ENCODE data around the gene NCF4. TPM values are rescaled to one million over a fixed set of nuclear protein-coding genes. Genes with fewer than 3 reads are reported as not detected.

Gene NCF4
- total RNA-seq, 1 donor from 2014 or later = not detected

DNA sequence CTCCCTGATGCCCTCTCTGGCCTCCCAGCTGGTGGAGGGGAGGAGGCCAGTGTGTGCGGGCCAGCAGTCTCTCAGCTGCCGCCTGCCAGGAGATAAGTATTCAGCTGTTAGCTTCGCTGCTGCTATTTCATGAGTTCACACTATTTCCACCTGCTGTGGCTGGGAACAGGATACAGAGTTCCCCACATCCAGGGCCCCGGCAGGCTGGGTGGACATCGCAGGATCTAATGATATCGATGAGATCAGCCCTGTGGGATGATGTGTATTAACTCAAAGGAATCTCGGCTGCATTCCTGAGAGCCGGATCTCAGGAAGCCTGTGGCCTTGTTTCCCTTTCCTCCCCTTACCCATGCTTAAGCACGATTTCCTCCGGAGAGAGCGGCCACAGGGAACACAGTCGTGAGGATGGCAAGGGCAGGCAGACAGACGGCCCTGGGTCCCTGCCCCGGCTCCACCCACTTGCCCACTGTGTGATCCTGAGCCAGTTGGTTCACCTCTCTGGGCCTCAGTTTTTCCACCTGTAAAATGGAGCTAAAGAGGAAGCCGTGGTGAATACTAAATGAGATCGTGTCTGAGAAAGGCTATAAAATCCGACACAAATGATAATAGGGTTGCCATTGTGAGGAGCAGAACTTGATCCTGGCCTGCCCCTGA lies 37.5 kb upstream of the NCF4 start:
- H3K27me3 ChIP-seq (ENCODE audit: control insufficient read depth, insufficient read depth, low read length) = peaks cover 5% of the 10 kb centered on the region

DNA sequence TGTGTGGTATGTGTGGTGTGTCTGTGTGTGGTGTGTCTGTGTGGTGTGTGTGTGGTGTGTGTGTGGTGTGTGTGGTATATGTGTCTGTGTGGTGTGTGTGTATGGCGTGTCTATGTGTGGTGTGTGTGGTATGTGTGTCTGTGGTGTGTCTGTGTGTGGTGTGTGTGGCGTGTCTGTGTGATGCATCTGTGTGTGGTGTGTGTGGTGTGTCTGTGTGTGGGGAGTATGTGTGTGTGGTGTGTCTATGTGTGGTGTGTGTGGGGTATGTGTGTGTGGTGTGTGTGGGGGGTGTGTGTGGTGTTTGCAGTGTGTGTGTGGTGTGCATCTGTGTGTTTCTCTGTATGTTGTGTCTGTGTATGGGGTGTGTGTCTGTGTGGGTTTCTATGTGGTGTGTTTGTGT lies 36.2 kb upstream of the NCF4 start:
- peak; percentile 99 for FAIRE-seq
- Histone ChIP-seq H3K27me3 (ENCODE audit: control insufficient read depth, insufficient read depth, low read length) (peaks cover 2% of the 10 kb centered on the region), H3K4me3 (ENCODE audit: low read depth, low read length) (no peak overlapping the region)

More for the DNA sequence above, 37.5 kb upstream of the NCF4 start:
- DNase-seq (ENCODE audit: low read depth) (no peak), FAIRE-seq (no peak)
- Histone ChIP-seq H3K4me3 (ENCODE audit: low read depth, low read length) (no peak overlapping the region), H3K36me3 (ENCODE audit: control insufficient read depth, insufficient read depth, low read length) (no peaks in the 10 kb centered on the region)
- TF ChIP-seq, protein P1, sequence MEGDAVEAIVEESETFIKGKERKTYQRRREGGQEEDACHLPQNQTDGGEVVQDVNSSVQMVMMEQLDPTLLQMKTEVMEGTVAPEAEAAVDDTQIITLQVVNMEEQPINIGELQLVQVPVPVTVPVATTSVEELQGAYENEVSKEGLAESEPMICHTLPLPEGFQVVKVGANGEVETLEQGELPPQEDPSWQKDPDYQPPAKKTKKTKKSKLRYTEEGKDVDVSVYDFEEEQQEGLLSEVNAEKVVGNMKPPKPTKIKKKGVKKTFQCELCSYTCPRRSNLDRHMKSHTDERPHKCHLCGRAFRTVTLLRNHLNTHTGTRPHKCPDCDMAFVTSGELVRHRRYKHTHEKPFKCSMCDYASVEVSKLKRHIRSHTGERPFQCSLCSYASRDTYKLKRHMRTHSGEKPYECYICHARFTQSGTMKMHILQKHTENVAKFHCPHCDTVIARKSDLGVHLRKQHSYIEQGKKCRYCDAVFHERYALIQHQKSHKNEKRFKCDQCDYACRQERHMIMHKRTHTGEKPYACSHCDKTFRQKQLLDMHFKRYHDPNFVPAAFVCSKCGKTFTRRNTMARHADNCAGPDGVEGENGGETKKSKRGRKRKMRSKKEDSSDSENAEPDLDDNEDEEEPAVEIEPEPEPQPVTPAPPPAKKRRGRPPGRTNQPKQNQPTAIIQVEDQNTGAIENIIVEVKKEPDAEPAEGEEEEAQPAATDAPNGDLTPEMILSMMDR (IDR thresholded peaks at IDR 0.05; ENCODE audit: insufficient read depth, low read length, severe bottlenecking) = no peak

DNA sequence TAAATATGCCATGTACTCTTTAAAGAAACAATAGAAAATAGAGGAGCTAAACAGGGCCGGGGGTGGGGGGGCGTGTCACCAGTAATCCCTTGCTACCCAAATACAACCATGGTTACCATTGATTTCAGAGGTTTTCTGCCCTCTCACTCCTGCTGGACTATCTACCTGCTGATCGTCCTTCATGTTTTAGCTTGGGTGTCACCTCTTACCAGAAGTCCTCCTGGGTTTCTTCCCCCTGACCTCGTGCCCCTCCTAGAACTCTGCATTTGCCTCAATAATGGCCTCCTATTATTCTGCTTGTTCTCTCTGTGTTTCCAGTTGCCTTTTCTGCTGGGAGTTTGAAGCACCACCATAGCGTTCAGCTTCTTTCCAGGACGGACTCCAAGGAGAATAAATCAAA lies 34.5 kb upstream of the NCF4 start:
- no peaks in the 10 kb centered on the region for H3K36me3 ChIP-seq (ENCODE audit: control insufficient read depth, insufficient read depth, low read length)
- TF ChIP-seq, protein P1 (IDR thresholded peaks at IDR 0.05; ENCODE audit: insufficient read depth, low read length, severe bottlenecking) = no peak
- DNase-seq (ENCODE audit: low read depth) = no peak

More for the DNA sequence above, 36.2 kb upstream of the NCF4 start:
- H3K36me3 ChIP-seq (ENCODE audit: control insufficient read depth, insufficient read depth, low read length) = no peaks in the 10 kb centered on the region
- DNase-seq (ENCODE audit: low read depth) = no peak
- TF ChIP-seq, protein P1 (IDR thresholded peaks at IDR 0.05; ENCODE audit: insufficient read depth, low read length, severe bottlenecking) = no peak

GRCh38 chr22:36828815-36829214 lies 32.0 kb upstream of the NCF4 start:
- no peaks in the 10 kb centered on the region for H3K36me3 ChIP-seq (ENCODE audit: control insufficient read depth, insufficient read depth, low read length)
- no peak overlapping the region for H3K4me3 ChIP-seq (ENCODE audit: low read depth, low read length)
- no peaks in the 10 kb centered on the region for H3K27me3 ChIP-seq (ENCODE audit: control insufficient read depth, insufficient read depth, low read length)
- FAIRE-seq = no peak
- DNase-seq (ENCODE audit: low read depth) = peak; percentile 27
- TF ChIP-seq, protein P1 (IDR thresholded peaks at IDR 0.05; ENCODE audit: insufficient read depth, low read length, severe bottlenecking) = no peak

More for the DNA sequence above, 34.5 kb upstream of the NCF4 start:
- Histone ChIP-seq H3K4me3 (ENCODE audit: low read depth, low read length) (no peak overlapping the region), H3K27me3 (ENCODE audit: control insufficient read depth, insufficient read depth, low read length) (peaks cover 2% of the 10 kb centered on the region)
- no peak for FAIRE-seq

DNA sequence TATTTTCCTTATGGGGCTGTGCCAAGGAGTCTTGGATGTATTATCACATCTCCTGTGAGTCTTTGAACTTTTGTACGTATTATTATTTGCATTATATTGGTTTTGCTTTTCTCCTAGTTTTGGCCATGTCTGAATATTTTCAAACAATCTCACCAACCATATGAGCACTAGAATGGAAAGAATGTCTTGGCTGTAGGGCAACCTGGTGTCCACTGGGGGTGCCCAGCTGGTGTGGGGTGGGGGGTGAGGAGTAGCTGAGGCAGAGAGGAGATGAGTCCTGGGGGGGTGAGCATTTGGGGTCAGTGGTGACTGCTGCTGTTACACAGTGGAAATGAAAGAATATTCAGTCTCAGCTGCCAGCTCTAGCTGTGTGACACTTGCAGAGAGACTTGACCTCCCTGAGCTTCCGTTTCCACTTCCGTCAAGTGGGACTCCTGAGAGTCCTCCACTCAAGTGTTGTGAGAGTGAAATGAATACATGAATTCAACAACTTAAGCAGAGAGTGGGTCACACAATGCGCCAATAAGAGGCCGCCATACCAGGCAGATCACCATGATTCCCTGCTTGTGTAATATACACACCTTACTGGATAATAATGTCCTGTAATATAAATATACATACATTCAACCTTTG lies 31.3 kb upstream of the NCF4 start:
- no peak for FAIRE-seq

More for the DNA sequence above, 31.3 kb upstream of the NCF4 start:
- TF ChIP-seq, protein P1 (IDR thresholded peaks at IDR 0.05; ENCODE audit: insufficient read depth, low read length, severe bottlenecking) = no peak
- Histone ChIP-seq H3K36me3 (ENCODE audit: control insufficient read depth, insufficient read depth, low read length) (no peaks in the 10 kb centered on the region), H3K4me3 (ENCODE audit: low read depth, low read length) (no peak overlapping the region), H3K27me3 (ENCODE audit: control insufficient read depth, insufficient read depth, low read length) (no peaks in the 10 kb centered on the region)
- DNase-seq (ENCODE audit: low read depth) = no peak
